ENCODE data around the gene GRAP.

Gene GRAP

GRCh38 chr17:19002805-19003542, 43.8 kb downstream of the GRAP start:
- no peak for DNase-seq (ENCODE audit: low read depth in 2 of 2)

GRCh38 chr17:19001907-19002590, 44.7 kb downstream of the GRAP start:
- DNase-seq (ENCODE audit: low read depth in 2 of 2): no peak

GRCh38 chr17:19000531-19001325, 46.0 kb downstream of the GRAP start:
- no peak for DNase-seq (ENCODE audit: low read depth in 2 of 2)

- no peak for DNase-seq (ENCODE audit: low read depth in 2 of 2)
Measured at GRCh38 chr17:18999911-19000310, 46.8 kb downstream of the GRAP start.

GRCh38 chr17:18999394-18999793, 47.4 kb downstream of the GRAP start:
- DNase-seq (ENCODE audit: low read depth in 2 of 2): no peak

- no peak for DNase-seq (ENCODE audit: low read depth in 2 of 2)
Measured at GRCh38 chr17:18997650-18998196, 49.0 kb downstream of the GRAP start.

- DNase-seq (ENCODE audit: low read depth in 2 of 2): no peak
Measured at GRCh38 chr17:18996458-18996857, 50.3 kb downstream of the GRAP start.

GRCh38 chr17:18995220-18995619, 51.5 kb downstream of the GRAP start:
- no peak for DNase-seq (ENCODE audit: low read depth in 2 of 2)

GRCh38 chr17:18994631-18995030, 52.1 kb downstream of the GRAP start:
- no peak for DNase-seq (ENCODE audit: low read depth in 2 of 2)

- DNase-seq (ENCODE audit: low read depth in 2 of 2): no peak
Measured at GRCh38 chr17:18993905-18994526, 52.7 kb downstream of the GRAP start.

- no peak for DNase-seq (ENCODE audit: low read depth in 2 of 2)
Measured at GRCh38 chr17:18992454-18993130, 54.2 kb downstream of the GRAP start.

- DNase-seq (ENCODE audit: low read depth in 2 of 2): no peak
Measured at GRCh38 chr17:18991531-18992315, 55.0 kb downstream of the GRAP start.

GRCh38 chr17:18990331-18990730, 56.4 kb downstream of the GRAP start:
- DNase-seq (ENCODE audit: low read depth in 2 of 2): no peak

- no peak for DNase-seq (ENCODE audit: low read depth in 2 of 2)
Measured at GRCh38 chr17:18988546-18989173, 58.1 kb downstream of the GRAP start.

GRCh38 chr17:18987862-18988545, 58.8 kb downstream of the GRAP start:
- DNase-seq (ENCODE audit: low read depth in 2 of 2): no peak

- DNase-seq (ENCODE audit: low read depth in 2 of 2): no peak
Measured at GRCh38 chr17:18987230-18987610, 59.5 kb downstream of the GRAP start.

GRCh38 chr17:18986541-18987229, 60.1 kb downstream of the GRAP start:
- no peak for DNase-seq (ENCODE audit: low read depth in 2 of 2)

- no peak for DNase-seq (ENCODE audit: low read depth in 2 of 2)
Measured at GRCh38 chr17:18985475-18985874, 61.3 kb downstream of the GRAP start.
